GM12873 (cell line): Measurements from ENCODE around the gene OR52D1.

ENCODE experiments used
- TF ChIP-seq, protein P1 (sequence below): IDR thresholded peaks from 2 replicates; pipeline ENCODE4 v1.5.1; 2012; ENCODE audit warnings: low read depth, mild to moderate bottlenecking, moderate library complexity, low read length, control low read depth; ENCODE audit not compliant: insufficient read depth; ENCODE audit errors: missing control alignments

OR52D1 gene

GRCh38 chr11:5473921-5474320 is 14.6 kb upstream of the OR52D1 start:
- TF ChIP-seq, protein P1, sequence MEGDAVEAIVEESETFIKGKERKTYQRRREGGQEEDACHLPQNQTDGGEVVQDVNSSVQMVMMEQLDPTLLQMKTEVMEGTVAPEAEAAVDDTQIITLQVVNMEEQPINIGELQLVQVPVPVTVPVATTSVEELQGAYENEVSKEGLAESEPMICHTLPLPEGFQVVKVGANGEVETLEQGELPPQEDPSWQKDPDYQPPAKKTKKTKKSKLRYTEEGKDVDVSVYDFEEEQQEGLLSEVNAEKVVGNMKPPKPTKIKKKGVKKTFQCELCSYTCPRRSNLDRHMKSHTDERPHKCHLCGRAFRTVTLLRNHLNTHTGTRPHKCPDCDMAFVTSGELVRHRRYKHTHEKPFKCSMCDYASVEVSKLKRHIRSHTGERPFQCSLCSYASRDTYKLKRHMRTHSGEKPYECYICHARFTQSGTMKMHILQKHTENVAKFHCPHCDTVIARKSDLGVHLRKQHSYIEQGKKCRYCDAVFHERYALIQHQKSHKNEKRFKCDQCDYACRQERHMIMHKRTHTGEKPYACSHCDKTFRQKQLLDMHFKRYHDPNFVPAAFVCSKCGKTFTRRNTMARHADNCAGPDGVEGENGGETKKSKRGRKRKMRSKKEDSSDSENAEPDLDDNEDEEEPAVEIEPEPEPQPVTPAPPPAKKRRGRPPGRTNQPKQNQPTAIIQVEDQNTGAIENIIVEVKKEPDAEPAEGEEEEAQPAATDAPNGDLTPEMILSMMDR = no peak

- TF ChIP-seq, protein P1 = peak; percentile 83
Measured at GRCh38 chr11:5476186-5476819, 12.2 kb upstream of the OR52D1 start.

DNA sequence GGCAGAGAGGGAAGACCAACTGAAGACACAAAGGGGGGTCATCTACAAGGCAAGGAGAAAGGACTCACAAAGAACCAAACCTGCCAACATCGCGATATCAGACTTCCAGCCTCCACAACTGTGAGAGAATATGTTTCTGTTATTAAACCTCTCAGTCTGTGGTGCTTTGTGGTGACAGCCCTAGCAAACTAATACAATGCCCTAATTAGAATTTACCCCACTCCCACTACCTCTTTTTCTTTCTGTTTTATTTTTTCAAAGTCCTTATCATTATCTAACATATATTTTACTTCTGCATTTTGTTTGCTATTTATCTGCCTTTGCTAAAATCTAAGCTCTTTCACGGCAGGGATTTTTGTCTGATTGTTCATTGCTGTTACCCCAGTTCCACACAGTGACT is 2.5 kb upstream of the OR52D1 start:
- TF ChIP-seq, protein P1 = no peak

DNA sequence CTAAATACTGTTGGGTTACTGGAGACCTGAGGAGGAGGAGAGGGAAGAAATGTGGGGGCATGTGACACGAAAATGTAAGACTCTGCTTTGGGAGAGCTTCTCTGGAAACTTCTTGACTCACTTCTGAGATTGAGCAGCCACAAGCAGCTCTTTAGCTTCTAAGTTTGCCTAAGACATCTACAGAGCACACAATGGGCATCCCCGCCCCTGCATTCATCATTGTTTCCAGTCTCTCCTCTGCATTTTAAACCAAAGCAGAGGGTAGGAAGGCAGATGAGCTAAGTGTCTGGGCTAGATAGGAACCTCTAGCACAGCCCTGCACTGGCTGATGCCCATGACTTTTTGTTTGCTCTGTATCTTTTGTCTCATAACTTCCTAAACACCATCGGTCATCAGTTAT is 2.1 kb upstream of the OR52D1 start:
- TF ChIP-seq, protein P1 = no peak

- TF ChIP-seq, protein P1 = no peak
Measured at GRCh38 chr11:5488798-5489399, 414 bp downstream of the OR52D1 start.

GRCh38 chr11:5489576-5490357 is 1.3 kb downstream of the OR52D1 start:
- TF ChIP-seq, protein P1 = no peak

- TF ChIP-seq, protein P1 = no peak
Measured at GRCh38 chr11:5499671-5500070, 11.2 kb downstream of the OR52D1 start.
